Measurements from ENCODE around the gene ATG2A.

ATG2A gene

DNA sequence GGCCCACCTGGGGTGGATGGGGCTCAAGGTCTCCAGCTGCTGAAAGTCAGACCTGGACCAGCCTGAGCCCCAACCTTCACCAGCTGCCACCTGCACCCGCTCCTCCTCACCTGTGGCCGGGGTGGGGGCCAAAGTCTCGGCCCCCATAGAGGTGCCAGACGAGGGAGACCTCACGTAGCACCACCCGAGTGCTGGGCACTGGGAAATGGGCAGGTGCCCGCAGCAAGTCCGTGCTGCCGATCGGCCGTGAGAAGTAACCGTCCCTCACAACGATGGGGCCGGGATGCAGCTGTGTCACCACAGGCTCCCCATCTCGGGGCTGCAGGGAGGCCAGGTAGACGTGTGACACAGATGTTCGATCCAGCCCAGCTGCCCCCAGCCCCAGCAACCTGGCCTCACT lies 16.2 kb downstream of the ATG2A start:
- no peak for DNase-seq

DNA sequence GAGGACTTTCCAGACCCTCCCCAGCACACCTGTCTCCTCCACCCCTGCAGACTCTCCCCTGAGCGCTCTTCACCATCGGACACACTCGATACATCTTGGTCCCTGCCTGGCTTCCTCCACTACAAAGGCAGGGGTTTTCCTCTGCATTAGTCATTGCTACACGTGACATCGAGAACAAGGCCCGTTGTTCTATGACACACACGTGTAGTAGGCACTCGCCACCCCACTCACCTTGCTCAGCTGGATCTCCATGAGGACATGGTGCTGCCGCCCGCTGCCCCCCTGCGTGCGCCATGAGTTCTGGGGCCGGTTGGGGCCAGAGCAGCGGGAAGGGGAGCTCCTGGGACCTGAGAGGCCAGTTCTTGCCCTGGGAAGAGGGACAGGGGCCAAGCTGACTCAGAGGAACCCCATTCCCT lies 16.7 kb downstream of the ATG2A start:
- DNase-seq = no peak

DNA sequence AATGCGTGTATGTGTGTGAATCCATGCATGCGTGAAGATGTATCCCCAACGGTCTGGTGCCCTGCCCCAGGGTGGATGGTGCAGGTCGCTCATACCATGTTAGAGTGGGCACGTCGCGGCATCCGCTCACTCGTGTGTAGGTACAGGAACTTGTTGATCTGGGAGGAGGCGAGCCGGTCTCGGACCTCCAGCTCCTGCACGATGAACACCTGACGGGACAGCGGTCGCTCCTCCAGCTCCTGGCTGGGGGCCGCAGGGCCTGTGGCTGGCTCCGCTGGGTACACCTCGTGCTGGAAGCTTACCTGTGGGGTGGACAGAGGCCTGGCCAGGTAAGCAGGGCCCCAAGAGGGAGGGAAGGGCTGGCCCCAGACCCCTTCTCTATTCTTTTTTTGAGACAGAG lies 18.5 kb downstream of the ATG2A start:
- no peak for DNase-seq

DNA sequence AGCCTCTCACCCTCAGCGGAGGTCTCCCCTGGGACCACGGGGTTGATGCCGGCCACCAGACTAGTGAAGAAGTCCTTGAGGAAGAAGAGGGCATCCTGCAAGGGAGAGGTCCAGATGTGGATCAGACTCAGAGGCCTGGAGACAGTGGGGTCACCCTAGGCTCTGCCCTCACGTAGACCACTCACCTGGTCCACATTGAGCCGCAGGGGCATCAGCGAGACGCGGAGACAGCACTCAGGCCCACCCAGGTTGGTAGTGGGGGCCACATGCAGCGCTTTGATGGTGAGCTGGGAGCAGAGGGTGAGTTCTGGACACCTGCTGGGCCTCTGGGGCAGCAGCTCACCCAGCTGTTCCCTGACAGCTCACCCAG lies 18.9 kb downstream of the ATG2A start:
- no peak for DNase-seq

DNA sequence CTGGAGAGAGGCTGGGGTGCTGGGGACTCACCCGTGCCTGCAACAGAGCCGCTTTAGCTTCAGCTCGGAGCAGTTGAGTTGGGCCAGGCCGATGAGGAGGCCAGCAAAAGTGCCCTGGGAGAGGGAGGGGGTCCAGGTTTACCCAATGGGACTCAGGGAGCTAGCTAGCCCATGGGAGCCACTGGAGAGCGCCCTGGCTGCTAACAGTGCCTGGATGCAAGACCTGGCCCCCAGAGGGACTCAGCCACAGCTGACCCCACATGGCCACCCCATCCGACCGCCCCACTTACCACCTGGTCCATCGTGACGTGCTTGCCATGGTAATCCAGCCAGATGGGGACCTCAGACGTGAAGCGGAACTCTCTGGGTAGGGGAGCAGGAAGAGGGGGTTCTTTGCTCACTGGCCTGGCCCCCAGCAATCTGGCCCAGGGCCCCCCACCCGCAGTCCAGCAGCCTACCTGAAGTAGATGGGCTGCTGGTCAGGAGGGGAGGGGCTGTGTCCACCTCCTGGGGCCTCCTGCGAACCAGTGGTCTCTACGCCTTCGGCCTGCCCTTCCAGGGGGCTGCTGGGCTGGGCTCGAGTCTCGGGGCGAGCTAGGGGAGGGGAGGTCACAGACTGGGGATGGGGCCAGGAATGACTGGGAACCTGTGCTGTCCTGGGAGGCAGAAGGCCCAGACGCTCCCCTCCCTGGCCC lies 19.5 kb downstream of the ATG2A start:
- DNase-seq = no peak

DNA sequence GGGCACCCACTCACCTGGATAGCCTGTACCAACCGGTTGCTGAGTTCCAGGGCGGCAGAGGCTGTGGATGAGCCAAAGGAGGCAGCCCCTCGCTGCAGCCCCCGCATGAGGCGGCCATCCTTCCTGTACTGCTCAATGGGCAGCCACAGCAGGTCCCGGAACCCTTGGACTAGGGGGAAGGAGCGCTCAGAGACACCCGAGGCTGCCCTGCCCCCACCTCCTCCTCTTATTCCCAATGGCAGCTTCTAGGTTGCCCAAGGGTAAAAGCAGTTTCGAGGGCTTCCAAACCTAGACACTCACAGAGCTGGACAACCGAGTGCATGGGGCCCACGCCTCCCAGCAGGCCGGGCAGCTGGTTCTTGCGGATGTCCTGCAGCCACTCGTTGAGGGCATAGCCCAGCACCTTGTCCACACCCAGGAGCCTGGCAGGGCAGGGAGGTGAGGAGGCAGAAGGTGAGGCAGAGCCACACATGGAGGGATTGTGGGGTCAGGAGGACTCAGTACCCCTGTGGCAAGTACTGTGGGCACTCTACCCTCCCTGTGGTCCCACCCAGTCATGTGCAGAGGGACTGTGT lies 20.5 kb downstream of the ATG2A start:
- no peak for DNase-seq

DNA sequence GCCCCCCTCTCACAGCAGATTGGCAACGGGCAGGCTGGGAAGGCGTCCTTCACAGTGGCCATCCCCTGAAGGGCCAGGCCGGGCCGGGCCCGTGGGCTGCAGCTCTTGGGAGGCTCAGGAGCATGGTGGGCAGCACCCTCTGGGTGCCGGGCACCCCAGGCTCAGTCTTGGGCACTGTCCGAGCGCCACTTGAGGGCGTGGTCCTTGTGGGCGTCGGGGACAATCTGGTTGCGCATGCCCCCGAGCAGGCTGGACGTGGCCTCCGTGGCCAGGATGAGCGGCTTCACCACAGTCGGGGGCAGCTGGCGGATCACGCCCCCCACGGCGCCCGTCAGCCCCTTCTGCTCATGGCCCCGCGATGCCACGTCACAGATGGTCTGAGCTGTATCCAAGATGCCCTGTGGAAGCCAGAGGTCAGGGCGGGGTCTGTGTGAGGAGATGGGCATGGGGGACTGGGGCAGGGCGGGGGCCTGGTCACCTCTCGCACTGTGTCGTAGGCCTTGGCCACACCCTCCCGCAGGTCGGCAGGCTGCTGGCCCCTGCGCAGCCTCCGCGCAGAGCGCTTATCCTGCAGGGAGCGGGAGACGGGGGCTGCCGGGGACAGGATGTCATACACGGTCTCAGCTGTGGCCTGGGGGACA lies 22.1 kb downstream of the ATG2A start:
- DNase-seq = no peak

DNA sequence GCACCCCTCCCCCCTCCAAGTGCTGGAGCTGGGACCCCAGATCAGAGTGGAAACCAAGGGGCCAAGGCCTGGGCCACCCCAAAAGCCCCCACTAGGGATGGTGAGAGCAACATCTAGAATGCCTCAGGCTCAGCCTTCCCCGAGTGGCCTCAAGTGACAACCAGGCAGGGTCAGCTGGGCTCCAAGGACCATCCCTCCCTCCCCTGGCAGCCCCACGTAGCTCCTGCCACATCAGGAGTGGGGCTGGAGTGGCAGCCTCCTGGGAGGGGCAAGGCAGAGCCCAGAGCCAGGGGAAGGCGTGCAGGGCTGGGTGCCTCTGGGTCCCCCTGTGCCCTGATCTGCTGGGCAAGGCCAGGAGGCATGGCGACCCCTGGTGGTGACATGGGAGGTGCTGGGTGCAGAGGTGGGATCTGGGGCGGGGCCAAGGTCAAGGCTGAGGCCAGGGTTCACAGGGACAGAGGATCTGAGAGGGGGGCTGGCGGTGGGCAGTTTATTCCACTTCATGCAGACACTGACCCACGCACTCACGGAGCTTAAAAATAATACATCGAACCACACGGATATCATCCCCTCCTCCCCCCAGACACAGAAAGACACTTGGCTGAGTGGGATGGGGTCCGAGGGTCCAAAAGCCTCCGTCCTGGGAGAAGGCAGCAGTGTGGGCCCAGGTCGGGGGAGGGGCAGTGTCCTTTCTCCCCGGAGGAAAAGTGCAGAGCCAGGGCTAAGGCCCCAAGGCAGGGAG lies 22.8 kb downstream of the ATG2A start:
- peak; percentile 60 to 66 for DNase-seq

DNA sequence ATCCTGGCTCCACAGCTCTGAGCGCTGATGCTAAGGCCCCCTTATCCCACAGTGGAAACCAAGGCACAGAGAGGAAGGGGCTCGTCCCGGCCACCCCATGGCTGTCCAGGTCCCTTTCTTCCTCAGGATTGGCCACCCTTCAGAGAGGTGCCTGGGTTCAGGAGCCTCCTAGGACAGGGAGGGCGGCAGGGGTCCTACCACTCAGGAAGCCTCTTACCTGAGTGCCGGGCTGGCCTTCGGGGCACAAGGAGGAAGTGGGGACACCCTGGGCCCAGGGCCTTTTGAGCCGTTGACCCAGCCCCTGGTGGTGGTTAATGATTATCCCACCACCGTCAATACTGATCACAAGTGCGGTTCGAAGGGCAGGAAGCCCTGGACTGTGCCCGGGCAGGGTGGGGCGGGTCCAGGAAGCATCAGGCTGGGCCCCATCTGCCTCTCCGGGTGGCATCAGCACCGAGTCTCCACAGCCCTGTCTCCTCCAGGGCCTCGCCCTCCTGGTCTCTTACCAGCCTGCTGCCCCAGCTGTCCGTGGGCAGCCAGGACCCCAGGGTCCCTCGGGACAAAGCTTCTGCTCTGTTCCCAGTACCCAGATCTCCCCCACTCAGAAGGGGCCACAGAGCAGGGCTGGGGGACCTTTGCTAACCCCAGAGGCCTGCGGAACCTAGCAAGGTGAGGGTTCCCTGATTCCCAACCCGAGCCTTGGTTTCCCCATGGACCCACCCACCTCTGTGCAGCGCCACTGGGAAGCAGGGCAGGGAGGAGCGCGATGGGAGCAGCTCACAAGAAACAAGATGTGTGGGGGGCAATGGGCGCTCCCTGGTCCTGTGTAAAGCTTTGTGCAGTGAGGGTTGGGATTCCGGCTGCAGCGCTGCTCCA lies 23.6 kb downstream of the ATG2A start:
- no peak for DNase-seq

DNA sequence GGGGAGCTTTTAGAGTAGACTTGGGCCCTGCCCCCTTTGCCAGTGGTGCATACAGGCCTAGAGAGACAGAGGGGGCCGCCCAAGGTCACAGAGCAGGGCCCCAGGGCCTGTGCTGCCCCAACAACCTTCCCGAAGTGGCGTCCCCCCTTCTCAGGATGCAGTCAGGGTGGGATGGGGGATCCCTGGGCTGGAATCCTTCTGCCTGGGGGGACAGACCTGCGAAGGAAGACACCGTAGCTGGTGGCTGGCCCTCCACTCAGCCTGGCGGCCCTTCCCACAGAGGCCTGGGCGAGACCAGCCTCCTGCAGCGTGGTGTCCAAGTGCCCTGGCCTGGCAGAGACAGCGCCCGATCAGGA lies 24.2 kb downstream of the ATG2A start:
- DNase-seq = no peak

DNA sequence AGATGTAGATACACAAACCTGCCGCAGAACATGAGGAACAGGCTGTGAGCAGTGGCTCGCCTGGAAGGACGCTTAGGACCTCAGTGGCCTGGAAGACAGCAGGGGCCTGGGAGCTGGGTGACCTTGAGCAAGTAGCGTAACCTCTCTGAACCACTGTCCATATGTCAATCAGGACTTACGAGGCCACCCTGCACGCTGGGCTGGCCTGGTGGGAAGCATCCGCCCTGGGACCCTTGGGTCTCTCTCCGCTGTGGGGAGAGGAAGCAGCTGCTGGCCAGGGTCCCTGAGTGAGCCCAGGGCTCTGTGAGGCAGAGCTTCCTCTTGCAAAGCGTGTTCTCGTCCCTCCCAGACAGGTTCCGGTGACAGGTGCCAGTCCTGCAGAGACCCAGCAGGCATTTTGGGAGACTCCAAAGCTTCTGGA lies 24.6 kb downstream of the ATG2A start:
- DNase-seq = no peak

DNA sequence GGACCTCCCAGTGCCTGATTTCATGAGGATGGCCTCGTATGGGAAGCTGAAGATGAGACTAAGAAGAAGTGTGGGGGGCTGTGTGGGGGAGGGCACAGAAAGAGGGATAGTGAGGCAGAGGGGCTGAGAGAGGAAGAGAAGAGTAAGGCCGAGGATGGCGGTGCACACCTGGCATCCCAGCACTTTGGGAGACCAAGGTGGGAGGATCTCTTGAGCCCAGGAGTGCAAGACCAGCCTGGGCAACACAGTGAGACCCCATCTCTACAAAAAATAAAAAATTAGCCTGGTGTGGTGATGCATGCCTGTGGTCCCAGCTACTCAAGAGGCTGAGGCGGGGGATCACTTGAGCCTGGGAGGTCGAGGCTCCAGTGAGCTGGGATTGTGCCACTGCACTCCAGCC lies 25.1 kb downstream of the ATG2A start:
- no peak for DNase-seq

DNA sequence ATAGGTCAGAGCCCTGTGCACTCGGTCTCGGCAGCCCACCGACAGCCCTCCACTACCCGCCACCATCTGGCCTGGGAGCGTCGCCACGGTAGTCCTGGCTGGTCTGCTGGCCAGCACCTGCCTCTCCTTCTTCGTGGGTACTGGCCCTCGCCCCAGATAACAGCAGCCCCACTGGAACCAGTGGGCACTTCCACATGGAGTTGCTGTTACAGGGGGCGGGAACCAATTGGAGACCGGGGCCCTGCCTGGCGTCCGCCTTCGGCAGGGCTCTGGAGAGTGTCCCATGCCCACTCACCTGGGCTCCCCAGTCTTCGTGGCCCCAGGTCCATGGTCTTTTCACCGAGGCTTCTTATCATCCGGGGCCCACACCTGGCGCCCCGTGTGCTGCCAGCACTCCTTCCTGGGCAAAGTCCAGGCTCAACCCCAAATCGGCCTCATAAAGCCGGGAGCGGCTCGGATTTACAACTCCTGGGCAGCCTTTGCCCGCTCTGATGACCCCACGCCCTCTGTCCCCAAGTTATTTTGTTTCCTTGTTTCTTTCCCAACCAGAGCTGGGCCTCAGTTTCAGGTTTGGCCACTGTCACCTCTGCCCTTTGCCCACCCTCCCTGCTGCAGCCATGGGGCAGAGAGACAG lies 25.7 kb downstream of the ATG2A start:
- DNase-seq = no peak

DNA sequence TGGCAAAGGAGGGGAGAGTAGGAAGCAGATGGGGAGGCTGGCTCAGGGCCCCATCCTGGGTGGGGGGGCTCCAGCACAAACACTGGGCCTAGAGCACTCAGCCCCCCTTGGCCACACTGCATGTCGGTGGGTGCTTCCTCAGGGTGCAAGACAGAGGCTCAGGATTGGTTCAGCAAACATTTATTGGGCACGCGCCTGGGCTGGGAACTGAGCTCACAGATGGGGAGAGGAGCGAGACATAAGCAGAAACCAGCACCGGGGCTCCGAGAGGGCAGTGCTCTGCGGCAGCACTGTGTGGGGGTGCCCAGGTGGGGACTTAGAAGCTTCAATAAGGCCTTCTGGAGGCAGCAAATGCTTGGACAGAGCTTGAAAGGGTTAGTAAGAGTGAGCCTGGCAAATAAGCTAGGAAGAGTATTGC lies 26.5 kb downstream of the ATG2A start:
- DNase-seq = no peak

DNA sequence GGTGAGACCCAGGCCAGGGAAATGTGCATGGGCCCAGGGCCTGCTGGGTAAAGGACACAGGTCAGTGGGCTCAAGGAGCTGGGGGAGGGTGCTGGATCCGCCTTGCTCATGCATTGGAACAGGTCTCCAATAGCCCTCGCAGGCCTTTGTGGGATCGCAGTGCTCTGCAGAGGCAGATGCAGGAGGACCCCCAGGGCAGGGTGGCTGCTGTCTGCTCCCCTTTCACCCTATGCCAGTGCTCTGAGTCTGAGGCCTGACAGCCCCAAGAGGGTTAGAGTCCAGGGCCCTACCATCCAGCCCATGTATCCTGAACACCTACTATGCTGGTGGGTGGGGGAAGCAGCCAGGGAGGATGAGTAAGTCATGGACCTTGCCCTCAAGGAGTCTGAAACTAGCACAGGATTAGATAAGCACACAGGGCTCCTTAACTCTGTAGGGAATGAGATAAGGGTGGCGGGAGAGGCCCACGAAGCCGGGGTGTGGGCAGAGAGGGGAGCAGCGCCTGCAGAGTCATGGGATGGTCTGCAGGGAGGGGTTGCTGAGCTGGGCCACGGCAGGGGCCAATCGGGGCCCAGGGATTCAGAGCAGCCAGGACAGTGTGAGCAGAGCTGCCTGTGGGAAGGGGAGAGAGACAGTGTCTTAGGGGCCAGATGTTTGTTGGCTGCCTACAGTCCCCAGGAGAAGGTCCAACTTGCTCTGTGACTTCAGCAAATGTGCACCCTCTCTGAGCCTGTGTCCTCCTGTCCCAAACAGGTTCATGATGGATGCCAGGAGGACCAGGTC lies 28.1 kb downstream of the ATG2A start:
- DNase-seq = no peak

DNA sequence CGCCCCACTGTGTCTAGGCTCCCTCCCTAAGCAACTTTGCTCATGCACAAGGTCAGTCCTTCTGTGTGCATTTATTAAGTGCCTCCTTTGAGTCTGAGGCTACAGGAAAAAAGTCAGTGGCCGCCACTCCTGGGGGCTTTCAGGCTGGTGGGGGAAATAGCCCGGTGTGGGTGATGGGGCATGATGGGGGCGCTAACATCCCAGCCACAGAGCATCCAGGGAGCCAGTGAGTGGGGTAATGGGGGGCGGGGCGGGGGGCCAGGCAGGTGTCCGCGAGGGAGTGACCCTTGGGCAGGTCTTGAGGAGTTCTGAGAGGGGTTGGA lies 28.6 kb downstream of the ATG2A start:
- no peak for DNase-seq

DNA sequence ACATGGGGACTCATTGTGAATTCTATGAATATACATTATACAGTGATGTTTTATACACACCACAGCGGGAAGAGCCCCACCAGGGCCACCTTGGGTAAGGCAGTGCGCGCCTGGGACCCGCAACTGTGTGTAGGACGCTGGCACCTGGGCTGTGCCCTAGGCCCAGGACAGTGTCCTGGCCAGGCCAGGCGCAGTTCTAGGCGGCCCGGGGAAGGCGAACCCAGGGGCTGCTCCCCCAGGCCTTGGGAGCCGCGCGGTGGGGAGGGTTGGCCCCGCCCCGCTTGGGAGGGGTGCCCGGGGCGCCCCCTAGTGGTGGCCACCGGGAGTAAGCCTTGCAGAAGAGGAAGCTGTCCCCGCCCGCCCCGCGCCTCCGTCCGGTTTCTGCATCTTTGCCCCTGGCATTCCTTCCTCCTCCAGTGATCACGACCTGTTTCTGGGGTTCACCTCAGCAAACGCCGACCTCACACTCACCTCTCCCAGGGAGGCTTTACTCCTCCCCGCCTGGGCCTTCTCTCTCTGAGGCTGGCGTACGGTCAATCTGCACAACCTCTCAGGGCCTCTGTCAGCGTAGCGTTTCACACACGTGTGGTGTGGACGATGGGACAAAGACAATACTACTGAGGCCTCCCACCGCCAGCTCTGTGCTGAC lies 29.1 kb downstream of the ATG2A start:
- DNase-seq = peak; percentile 68 to 70

DNA sequence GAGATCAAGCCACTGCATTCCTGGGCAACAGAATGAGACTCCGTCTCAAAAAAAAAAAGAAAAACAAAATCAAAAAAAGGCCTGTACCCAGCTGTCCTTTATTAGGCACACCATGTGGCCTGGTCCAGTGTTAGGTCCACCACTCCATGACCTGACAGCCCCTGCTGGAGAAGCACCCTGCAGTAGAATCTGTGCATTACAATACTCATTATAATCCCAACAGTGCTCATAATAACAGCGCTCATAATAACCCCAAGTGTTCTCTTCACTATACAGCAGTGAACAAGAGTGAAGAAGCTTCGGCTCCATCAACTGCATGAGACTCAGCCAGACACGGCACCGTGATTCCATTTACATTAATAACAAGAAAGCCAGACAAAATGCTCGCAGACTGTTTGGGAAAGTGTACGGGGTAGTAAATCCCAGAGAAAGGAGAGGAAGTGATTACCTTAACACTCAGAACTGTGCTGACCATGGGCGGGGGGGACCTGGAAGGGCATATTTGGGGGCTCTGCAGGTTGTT lies 29.7 kb downstream of the ATG2A start:
- no peak for DNase-seq

DNA sequence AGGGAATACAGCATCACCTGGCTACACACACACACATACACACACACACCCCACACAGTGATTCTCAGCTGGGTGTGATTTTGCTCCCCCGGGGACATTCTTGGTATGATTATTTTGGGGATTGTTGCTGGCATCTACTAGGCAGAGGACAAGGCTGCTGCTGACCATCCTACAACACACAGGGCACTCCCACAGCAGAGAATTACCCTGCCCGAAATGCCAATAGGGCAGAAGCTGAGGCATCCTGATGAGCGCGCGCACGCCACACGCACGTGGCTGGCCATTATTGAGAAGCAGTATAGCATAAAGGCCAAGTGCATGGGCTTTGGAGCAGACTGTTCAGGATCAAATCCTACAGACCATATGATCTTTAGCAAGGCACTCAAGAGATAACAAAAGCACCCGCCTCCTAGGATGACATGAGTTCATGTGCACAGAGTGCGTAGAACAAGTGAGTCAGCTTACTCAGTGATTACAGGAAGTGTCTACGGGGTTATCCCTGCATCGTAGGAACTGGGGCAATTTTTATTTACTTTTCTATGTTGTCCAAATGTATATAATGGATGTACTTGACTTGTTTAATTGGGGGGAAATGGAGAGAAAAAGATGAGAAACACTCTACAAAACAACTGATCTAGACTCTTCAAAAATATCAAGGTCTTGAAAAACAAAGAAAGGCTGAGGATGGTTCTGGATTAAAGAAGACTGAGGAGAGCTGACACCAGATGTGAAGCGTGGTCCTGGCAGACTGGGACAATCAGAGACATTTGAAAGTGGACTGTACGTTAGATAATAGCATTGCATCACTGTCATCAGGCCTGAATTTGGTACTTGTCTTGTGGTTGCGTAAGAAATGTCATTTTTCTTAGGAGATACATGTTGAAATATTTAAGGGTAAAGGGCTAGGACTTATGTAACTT lies 31.4 kb downstream of the ATG2A start:
- DNase-seq = peak; percentile 21 to 31

DNA sequence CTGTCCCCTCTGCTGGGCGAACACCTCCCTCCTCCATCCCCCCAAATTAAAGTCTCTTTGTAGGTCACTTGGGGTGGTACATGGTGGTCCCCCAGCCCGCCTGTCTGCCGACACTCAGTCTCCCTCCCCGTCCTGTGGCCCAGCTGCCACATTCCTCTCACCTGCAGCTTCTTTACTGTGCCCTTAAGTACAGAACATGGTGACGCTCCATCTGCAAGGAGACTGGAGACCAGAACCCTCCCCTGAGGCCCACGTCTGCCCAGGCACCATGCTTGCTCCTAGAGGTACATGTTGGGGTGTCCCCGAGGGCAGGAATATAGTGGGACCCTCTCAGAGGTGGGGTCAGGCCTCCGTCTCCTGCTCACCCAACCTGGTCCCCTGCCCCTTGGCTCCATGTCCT lies 33.0 kb downstream of the ATG2A start:
- no peak for DNase-seq

All from Kasumi-1 (cell line).